Neural cell (in vitro differentiated cells): Measurements from ENCODE around the gene LPIN2. TPM values are rescaled to one million over a fixed set of nuclear protein-coding genes. Genes with fewer than 3 reads are reported as not detected.

Source experiments
- H2AFZ ChIP-seq: fragments of 200-600, 300-800 bp; sonication (generic), shearing (Covaris generic); 2 replicates; pipeline ENCODE4 v1.6.0; 2014; ENCODE audit warnings: low read depth, mild to moderate bottlenecking, antibody characterized with exemption, low read length, moderate library complexity
- H3F3A ChIP-seq: fragments of 200-600 bp; shearing (Covaris generic); 2 replicates; pipeline ENCODE4 v1.6.1; 2016; ENCODE audit warnings: mild to moderate bottlenecking, moderate library complexity, mixed read lengths, antibody characterized with exemption, low read length; ENCODE audit not compliant: insufficient read depth, poor library complexity, severe bottlenecking
- H3K27ac ChIP-seq: fragments of 200-600, 300-800 bp; sonication (generic), shearing (Covaris generic); 2 replicates; pipeline ENCODE4 v1.5.1; 2014; ENCODE audit warnings: mild to moderate bottlenecking, low read length, moderate library complexity
- H3K27me3 ChIP-seq: fragments of 300-800, 200-600 bp; sonication (generic), shearing (Covaris generic); 2 replicates; pipeline ENCODE4 v1.6.0; 2014; ENCODE audit warnings: mild to moderate bottlenecking, low read depth, low read length, moderate library complexity; ENCODE audit not compliant: insufficient read depth
- H3K36me3 ChIP-seq: fragments of 300-800, 200-600 bp; sonication (generic), shearing (Covaris generic); 2 replicates; pipeline ENCODE4 v1.5.1; 2014; ENCODE audit warnings: mild to moderate bottlenecking, antibody characterized with exemption, low read length, moderate library complexity; ENCODE audit not compliant: insufficient read depth
- H3K4me2 ChIP-seq: fragments of 300-800, 200-600 bp; sonication (generic), shearing (Covaris generic); 2 replicates; pipeline ENCODE4 v1.6.0; 2014; ENCODE audit warnings: mild to moderate bottlenecking, low read length
- H3K4me3 ChIP-seq: fragments of 300-800, 200-600 bp; sonication (generic), shearing (Covaris generic); 2 replicates; pipeline ENCODE4 v1.5.1; 2014; ENCODE audit warnings: mild to moderate bottlenecking, low read length, moderate library complexity
- H3K79me2 ChIP-seq: fragments of 200-600 bp; shearing (Covaris generic); replicated peaks from 2 replicates; pipeline ENCODE4 v1.6.0; 2014; ENCODE audit warnings: mild to moderate bottlenecking, low read length, moderate library complexity; ENCODE audit not compliant: insufficient read depth
- H3K9ac ChIP-seq: fragments of 300-800, 200-600 bp; sonication (generic), shearing (Covaris generic); 2 replicates; pipeline ENCODE4 v1.6.1; 2016; ENCODE audit warnings: mild to moderate bottlenecking, low read length, mixed read lengths
- H3K9me2 ChIP-seq: fragments of 200-600 bp; shearing (Covaris generic); 2 replicates; pipeline ENCODE4 v1.6.1; 2016; ENCODE audit warnings: mild to moderate bottlenecking, low read length, mixed read lengths; ENCODE audit not compliant: insufficient read depth
- H3K9me3 ChIP-seq: fragments of 200-600, 300-800 bp; sonication (generic), shearing (Covaris generic); 2 replicates; pipeline ENCODE4 v1.6.1; 2016; ENCODE audit warnings: mild to moderate bottlenecking, mixed run types, low read length, moderate library complexity, mixed read lengths
- H4K20me1 ChIP-seq: fragments of 200-600 bp; shearing (Covaris generic); 2 replicates; pipeline ENCODE4 v1.6.1; 2016; ENCODE audit warnings: mild to moderate bottlenecking, mixed run types; ENCODE audit not compliant: insufficient read depth
- EP300 ChIP-seq: fragments of 450-650 bp; conservative IDR thresholded peaks from 2 replicates; pipeline ENCODE4 v1.6.1; 2014; ENCODE audit warnings: antibody characterized with exemption, mild to moderate bottlenecking, moderate library complexity; ENCODE audit not compliant: poor library complexity, severe bottlenecking
- EZH2 ChIP-seq: fragments of 200-600, 300-800 bp; shearing (Covaris generic), sonication (generic); IDR thresholded peaks from 2 replicates; pipeline ENCODE4 v1.6.1; 2014; ENCODE audit warnings: antibody characterized with exemption, low read length, borderline replicate concordance, mild to moderate bottlenecking; ENCODE audit not compliant: insufficient read depth, poor library complexity, severe bottlenecking
- MXI1 ChIP-seq: fragments of 450-650 bp; conservative IDR thresholded peaks from 2 replicates; pipeline ENCODE4 v1.6.1; 2014; ENCODE audit warnings: antibody characterized with exemption, mild to moderate bottlenecking; ENCODE audit not compliant: poor library complexity, severe bottlenecking
- POLR2AphosphoS5 ChIP-seq: IDR thresholded peaks from 2 replicates; pipeline ENCODE4 v1.6.1; 2012
- RAD21 ChIP-seq: fragments of 450-650 bp; conservative IDR thresholded peaks from 2 replicates; pipeline ENCODE4 v1.6.1; 2014; ENCODE audit warnings: antibody characterized with exemption, mild to moderate bottlenecking, moderate library complexity
- SMC3 ChIP-seq: fragments of 450-650 bp; conservative IDR thresholded peaks from 2 replicates; pipeline ENCODE4 v1.6.1; 2014; ENCODE audit warnings: antibody characterized with exemption, mild to moderate bottlenecking, moderate library complexity; ENCODE audit not compliant: poor library complexity
- TAF1 ChIP-seq: IDR thresholded peaks from 2 replicates; pipeline ENCODE4 v1.6.1; 2012; ENCODE audit warnings: low read depth
- polyA plus RNA-seq: library from polyadenylated mRNA; depleted of rRNA; stranded (reverse); fragments of >200 nt; gene quantifications from 2 replicates; pipeline ENCODE4 v1.2.3, GENCODE V29; 2014
- TF ChIP-seq, protein P1 (sequence below): fragments of 450-650 bp; IDR thresholded peaks from 2 replicates; pipeline ENCODE4 v1.5.1; 2014; ENCODE audit warnings: antibody characterized with exemption, mild to moderate bottlenecking, moderate library complexity; ENCODE audit not compliant: poor library complexity, severe bottlenecking
- TF ChIP-seq, protein P2 (sequence below): IDR thresholded peaks from 2 replicates; pipeline ENCODE4 v1.6.1; 2012; ENCODE audit warnings: borderline replicate concordance

The LPIN2 gene
- polyA plus RNA-seq, 1 donor from 2014 or later, result 14.4 TPM

DNA sequence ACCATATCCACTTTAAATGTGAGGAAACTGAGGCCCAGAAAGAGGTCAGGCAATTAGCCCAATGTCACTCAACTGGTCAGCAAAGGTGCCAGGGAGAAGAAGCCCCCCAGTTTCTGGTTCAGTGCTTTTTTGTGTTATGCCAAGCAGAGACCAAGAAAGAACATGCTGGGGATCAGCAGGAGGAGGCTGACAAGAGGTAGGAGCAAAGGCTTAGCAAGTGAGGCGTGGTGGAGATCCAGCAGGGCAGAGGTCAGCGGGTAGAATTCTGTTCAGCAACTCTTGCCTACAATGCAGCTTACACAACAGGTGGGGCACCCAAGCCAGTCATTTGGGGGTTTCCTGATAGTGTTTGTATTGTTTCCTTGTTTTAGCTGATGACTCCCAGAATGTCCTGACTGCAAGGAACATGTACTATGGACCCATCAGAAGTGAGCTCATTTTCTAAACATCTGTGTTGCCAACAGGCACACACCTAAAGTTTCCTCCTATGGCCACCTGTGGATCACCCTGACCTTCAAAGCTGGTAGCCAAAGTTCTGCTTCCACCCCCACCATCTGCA lies 28.2 kb downstream of the LPIN2 start:
- no peaks in the 10 kb centered on the region for H4K20me1 ChIP-seq
- H3K79me2 ChIP-seq, result no peaks in the 10 kb centered on the region

DNA sequence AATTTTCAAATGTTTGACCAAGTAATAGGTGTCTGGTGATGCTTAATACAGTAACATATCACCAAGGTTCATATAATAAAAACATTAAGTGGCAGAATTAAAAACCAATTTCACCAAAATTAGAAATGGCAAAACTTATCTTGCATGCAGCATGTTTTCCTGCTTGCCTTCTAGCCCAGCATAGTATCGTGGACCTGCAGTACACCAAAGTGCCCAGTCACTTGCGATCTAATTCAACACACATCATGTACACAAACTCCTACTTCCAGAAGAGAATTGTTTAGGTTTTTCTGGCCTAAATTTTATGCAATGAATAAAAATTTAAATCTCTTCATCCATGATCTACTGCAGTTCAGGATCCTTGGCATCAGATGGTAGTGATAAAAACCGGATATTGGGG lies 28.9 kb downstream of the LPIN2 start:
- no peaks in the 10 kb centered on the region for H3K9me3 ChIP-seq
- no peak overlapping the region for H3K27ac ChIP-seq
- no peaks in the 10 kb centered on the region for H3K36me3 ChIP-seq
- H3F3A ChIP-seq, result no peaks in the 10 kb centered on the region
- TF ChIP-seq EP300 (no peak), MXI1 (no peak), POLR2AphosphoS5 (no peak), EZH2 (no peak), TAF1 (no peak), SMC3 (no peak), RAD21 (no peak)
- TF ChIP-seq, protein P1, sequence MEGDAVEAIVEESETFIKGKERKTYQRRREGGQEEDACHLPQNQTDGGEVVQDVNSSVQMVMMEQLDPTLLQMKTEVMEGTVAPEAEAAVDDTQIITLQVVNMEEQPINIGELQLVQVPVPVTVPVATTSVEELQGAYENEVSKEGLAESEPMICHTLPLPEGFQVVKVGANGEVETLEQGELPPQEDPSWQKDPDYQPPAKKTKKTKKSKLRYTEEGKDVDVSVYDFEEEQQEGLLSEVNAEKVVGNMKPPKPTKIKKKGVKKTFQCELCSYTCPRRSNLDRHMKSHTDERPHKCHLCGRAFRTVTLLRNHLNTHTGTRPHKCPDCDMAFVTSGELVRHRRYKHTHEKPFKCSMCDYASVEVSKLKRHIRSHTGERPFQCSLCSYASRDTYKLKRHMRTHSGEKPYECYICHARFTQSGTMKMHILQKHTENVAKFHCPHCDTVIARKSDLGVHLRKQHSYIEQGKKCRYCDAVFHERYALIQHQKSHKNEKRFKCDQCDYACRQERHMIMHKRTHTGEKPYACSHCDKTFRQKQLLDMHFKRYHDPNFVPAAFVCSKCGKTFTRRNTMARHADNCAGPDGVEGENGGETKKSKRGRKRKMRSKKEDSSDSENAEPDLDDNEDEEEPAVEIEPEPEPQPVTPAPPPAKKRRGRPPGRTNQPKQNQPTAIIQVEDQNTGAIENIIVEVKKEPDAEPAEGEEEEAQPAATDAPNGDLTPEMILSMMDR, result no peak
- TF ChIP-seq, protein P2, sequence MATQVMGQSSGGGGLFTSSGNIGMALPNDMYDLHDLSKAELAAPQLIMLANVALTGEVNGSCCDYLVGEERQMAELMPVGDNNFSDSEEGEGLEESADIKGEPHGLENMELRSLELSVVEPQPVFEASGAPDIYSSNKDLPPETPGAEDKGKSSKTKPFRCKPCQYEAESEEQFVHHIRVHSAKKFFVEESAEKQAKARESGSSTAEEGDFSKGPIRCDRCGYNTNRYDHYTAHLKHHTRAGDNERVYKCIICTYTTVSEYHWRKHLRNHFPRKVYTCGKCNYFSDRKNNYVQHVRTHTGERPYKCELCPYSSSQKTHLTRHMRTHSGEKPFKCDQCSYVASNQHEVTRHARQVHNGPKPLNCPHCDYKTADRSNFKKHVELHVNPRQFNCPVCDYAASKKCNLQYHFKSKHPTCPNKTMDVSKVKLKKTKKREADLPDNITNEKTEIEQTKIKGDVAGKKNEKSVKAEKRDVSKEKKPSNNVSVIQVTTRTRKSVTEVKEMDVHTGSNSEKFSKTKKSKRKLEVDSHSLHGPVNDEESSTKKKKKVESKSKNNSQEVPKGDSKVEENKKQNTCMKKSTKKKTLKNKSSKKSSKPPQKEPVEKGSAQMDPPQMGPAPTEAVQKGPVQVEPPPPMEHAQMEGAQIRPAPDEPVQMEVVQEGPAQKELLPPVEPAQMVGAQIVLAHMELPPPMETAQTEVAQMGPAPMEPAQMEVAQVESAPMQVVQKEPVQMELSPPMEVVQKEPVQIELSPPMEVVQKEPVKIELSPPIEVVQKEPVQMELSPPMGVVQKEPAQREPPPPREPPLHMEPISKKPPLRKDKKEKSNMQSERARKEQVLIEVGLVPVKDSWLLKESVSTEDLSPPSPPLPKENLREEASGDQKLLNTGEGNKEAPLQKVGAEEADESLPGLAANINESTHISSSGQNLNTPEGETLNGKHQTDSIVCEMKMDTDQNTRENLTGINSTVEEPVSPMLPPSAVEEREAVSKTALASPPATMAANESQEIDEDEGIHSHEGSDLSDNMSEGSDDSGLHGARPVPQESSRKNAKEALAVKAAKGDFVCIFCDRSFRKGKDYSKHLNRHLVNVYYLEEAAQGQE, result no peak
- H3K27me3 ChIP-seq, result no peaks in the 10 kb centered on the region
- no peak overlapping the region for H3K9ac ChIP-seq
- H3K4me2 ChIP-seq, result no peak overlapping the region
- H4K20me1 ChIP-seq, result no peaks in the 10 kb centered on the region
- H3K79me2 ChIP-seq, result no peaks in the 10 kb centered on the region
- no peaks in the 10 kb centered on the region for H3K9me2 ChIP-seq
- no peak overlapping the region for H3K4me3 ChIP-seq
- H2AFZ ChIP-seq, result no peak overlapping the region

More for the DNA sequence above, 28.2 kb downstream of the LPIN2 start:
- no peaks in the 10 kb centered on the region for H3K36me3 ChIP-seq
- no peak overlapping the region for H3K9ac ChIP-seq
- H3K4me2 ChIP-seq, result no peak overlapping the region
- no peak overlapping the region for H3K4me3 ChIP-seq
- no peaks in the 10 kb centered on the region for H3F3A ChIP-seq
- TF ChIP-seq, protein P2, result no peak
- TF ChIP-seq SMC3 (no peak), EZH2 (no peak), EP300 (no peak), POLR2AphosphoS5 (no peak), RAD21 (no peak), MXI1 (no peak), TAF1 (no peak)
- TF ChIP-seq, protein P1, result no peak
- no peak overlapping the region for H3K27ac ChIP-seq
- no peaks in the 10 kb centered on the region for H3K9me3 ChIP-seq
- H3K27me3 ChIP-seq, result no peaks in the 10 kb centered on the region
- no peak overlapping the region for H2AFZ ChIP-seq
- no peaks in the 10 kb centered on the region for H3K9me2 ChIP-seq
